ENCODE results near the gene RASAL3.

RASAL3 gene

DNA sequence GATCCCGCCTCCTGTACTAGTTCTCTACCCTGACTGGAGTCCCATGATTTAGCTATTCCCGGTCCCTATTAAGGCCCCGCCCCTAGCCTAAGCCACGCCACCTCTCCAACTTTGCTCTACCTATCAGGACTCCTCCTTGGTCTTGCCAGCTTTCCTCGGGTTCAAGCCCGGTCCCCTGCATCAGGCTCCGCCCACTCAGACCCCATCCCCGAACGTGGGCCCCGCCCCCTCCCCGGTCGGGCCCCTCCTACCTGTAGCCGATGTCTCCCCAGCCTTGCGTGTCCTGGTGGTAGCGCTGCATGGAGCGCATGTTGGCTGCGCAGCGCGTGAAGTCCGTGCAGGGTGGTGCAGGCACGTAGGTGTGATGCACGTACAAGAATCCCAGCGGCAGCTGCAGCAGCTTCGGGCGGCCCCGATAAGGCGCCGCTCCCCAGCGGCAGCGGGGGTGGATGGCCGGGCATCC lies 7.3 kb upstream of the RASAL3 start:
- DNase-seq = no peak

GRCh38 chr19:15469513-15470297 lies 5.4 kb upstream of the RASAL3 start:
- no peak for DNase-seq

DNA sequence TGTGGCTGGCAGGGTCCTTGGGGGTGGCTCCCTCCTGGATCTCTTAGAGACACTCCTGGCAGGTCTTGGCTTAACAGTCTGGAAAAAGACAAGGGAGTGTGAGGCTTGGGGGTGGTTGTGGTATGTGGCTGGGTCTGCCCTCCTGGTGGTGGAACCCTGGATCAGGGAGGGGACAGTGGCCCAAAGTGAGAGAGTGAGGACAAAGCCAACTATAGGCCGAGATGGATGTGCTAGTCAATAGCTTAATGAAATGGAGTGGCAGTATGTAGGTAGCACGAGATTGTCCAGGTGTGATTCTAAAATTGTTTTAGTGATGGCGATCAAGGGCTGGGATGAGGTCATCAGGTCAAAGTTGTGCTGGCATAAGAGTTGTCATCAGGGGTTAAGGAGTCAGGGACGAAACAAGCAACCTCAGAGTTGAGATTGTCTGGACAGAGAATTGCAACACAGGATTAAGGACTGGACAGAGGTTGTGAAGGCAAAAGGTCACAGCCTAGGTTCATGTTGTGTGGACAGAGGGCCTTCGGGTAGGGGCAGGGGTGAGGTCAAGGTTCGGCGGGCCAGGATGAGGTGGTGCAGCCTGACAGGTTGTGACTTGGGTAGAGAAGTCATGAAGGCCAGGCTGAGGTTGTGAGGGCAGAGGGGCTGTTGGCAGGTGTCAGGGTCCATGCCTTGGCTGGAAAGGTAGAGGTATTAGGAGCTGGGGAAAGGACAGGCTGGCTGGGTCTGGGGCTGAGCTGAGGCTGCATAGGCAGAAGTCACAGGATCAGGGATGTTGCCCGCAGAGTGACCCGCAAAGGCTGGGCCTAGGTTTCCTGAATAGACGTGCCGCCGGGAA lies 4.5 kb upstream of the RASAL3 start:
- DNase-seq = no peak

GRCh38 chr19:15467734-15468214 lies 3.4 kb upstream of the RASAL3 start:
- no peak for DNase-seq

DNA sequence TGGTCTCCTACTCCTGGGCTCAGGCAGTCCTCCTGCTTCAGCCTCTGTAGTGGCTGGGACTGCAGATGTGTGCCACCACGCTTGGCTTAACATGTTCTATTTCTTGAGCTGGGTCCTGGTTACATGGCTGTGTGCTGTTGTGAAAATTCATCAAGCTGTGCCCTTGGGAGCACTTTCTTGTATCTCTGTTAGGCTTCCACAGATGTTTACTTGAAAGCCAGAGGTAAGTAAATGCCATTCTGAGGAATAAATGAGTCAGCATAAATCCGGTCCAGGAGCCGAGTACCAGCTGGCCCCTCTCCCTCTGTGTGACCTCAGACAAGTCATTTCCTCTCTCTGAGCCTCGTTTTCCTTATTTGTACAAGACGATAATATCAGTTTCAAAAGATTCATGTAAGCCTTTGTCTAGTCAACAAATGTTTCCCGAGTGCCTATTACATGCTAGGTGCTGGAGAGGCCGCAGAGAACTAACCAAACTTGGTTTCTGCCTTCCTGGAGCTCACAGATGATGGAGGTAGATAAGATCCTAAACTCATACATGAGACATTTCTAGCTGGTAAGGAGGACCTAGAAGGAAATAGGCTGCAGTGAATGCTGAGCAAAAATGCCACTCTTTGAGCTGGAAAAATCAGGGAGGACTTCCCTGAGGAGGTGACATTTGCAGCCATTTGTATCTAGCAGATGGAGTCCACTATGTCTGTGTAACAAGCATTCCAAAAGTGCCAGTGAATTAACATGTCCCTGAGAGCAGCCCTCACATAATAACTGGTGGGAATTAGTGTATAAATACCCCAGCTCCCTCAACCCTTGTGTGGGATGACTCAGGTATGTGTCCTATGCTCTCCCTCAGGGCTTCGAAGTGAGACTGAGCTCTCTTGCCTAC lies 2.7 kb upstream of the RASAL3 start:
- DNase-seq = no peak

GRCh38 chr19:15463861-15464371 lies 428 bp downstream of the RASAL3 start:
- DNase-seq = peak; percentile 49

DNA sequence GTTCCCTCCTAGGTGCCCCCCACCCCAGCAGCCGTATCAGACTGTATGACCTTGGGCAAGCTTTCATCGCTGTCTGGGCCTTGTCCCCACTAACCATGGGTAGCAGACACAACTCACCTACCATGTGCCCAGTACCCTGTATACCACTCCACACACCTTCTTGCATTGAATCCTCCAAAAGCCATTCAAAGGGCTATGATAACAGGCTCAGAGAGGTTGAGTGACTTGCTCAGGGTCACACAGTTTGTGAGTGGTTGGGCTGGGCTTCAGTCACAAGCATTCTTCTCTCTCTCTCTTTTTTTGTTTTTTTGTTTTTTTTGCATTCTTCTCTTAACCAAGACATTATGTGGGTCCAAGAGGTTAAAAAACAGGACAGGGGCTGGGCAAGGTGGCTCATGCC lies 2.6 kb downstream of the RASAL3 start:
- no peak for DNase-seq

DNA sequence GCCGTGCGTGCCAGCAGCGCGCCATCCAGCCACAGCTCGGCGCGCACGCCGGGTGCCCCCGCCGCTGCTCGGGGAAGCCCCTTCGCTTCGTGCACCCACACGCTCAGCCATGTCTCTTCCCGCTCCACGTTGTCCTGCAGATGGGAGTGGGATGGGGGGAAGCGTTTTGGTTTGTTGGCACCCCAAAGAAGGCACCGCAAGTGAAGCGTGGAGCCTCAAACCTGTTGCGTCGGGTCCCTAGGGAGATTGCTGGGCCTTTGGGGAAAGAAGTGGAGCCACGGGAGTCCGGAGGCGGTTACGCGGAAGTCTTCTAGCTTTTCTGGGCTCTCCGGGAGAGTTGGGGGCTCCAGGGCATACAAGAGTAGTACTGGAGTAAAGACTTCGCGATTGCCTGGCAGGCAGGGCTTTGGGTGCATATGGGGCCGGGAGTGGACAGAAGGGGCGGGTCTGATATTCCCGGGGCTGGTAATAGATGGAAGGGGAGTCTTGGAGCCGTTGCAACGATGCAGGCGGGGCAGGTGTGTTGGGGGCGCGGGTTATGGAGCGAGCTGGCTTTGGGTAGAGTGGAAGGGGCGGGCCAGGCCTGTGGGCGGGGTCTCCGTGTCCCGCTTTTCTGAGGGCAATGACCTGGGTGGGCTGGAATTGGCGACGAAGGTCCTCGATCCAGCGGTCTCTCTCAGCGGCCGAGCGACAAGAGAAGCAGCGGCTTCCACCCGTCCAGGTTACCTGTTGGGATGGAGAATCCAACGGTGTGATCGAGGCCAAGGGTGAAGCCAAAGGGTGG lies 6.5 kb downstream of the RASAL3 start:
- DNase-seq = no peak

DNA sequence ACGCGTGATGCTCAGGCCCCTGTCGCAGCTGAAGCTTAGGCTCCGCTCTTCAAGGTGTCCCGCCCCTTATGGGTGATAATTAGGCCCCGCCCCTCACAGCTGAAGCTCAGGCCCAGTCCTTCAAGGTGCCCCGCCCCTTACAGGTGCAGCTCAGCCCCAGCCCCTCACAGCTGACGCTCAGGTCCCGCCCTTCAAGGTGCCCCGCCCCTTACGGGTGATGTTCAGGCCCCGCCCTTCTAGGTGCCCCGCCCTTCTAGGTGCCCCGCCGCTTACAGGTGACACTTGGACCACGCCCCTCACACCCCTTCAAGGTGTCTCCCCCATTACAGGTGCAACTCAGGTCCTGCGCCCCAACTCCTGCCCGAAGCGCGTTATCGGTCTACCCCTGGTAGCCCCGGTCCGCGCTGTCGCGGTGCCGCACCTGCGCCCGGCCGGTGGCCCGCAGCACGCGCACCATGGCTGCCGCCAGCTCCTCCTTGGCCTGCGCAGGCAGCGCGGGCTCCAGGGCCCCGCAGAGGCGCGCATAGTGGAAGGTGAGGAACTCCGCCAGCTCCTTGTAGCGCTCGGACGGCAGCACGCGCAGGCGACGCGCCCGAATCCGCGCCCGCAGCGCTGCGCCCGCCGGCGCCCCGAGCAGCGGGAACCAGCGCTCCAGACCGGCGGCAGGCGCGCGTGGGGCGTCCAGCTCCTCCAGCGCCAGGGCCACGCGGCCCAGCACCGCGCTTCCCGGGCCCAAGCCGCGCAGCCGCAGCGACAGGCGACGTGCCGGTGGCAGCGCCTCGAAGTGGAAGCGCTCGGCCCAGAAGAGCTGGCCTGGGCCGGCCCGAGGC lies 7.3 kb downstream of the RASAL3 start:
- no peak for DNase-seq

DNA sequence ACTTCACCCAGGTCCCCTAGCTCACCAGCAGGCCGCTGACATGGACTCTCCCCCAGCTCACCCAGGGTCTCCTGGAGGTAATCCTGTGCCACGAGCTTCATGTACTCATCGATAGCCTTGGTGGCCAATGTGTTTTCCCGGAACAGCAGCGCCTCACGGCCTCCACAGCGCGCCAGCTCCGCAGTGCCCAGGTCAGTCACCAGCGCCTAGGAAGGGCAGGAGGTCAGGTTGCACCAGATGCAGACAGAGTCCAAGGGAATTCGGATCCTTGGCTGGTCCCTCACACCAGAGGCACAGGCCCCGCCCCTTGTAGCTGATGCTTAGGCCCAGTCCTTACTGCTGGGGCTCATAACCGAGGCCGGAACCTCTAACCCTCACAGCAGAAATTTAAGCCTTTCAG lies 7.9 kb downstream of the RASAL3 start:
- DNase-seq = no peak

DNA sequence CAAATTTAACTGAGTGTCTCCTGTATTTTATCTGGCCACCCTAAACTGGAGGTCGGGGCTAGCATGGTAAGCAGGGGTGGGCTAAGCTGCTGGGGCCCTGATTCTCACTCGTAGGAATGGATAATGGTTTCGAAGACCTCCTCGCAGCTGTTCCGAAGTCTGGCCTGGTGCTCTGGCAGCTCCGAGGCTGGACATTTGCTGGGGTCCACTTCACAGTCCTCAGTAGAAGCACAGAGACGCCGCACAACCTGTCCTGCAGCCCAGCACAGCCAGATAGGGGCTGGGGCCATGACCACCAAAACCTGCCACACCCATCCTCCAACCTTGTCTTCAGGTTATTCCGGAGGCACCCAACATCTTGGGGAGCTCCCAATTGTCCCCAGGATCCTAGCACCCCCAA lies 8.3 kb downstream of the RASAL3 start:
- DNase-seq = no peak

GRCh38 chr19:15453906-15454860 lies 10.2 kb downstream of the RASAL3 start:
- DNase-seq = no peak

DNA sequence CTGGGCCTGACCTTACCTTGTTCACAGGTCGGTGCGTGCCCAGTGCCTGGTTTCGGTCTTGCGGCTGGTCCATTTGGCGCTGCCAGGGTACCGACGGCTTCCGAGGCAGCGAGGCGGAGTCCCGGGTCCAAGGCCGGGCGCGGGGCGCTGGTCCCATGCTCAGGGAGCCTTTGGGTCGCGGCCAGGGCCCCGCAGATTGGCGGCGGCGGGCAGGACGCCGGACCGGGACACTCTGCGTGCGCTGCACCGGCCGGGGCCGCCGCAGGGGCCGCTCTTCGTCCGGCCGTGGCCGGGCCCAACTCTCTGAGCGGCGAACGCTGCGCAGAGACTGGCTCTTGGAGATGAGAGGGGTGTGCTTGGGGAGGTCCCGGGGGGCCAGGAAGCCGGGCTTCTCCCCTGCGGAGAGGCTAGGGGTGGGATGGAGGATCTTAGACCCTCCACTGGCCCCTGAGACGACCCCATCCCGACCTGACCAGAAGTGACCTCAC lies 11.2 kb downstream of the RASAL3 start:
- DNase-seq = no peak

GRCh38 chr19:15452111-15453047 lies 12.0 kb downstream of the RASAL3 start:
- DNase-seq = no peak

DNA sequence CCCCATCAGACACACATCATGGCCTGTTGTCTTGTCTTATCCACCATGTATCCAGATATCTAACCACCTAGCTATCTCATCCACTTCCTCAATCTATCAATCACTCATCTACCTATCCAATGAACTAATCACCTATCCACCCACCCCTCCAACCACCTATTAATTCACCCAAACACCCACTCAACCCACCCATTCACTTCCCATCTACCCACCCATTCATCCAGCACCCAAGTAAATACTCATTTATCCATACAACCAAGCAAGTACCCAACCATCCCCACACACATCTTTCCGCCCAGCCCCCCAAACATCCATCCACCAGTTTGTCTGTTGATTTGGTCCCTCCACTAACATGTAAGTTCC lies 13.8 kb downstream of the RASAL3 start:
- no peak for DNase-seq

GRCh38 chr19:15449620-15450527 lies 14.5 kb downstream of the RASAL3 start, which contains the start of gene WIZ:
WIZ (minus strand) TSS chr19:15449956; CDS start chr19:15448307, 1,649 bp downstream.
- DNase-seq = peak; percentile 70
